AG10803 (cell line): Measurements from ENCODE around the gene CD6.

Experiments used
- DNase-seq: peaks from one replicate; pipeline ENCODE4 v3.0.0; 2010; ENCODE audit warnings: low read depth
- H3K4me3 ChIP-seq: 2 replicates; pipeline ENCODE4 v1.5.1; 2011; ENCODE audit warnings: mild to moderate bottlenecking, low read length, control low read depth
- CTCF ChIP-seq: conservative IDR thresholded peaks from 2 replicates; pipeline ENCODE4 v1.5.1; 2011; ENCODE audit warnings: mild to moderate bottlenecking, low read length, control low read depth, inconsistent platforms

The CD6 gene

GRCh38 chr11:61019037-61019831 lies 47.8 kb downstream of the CD6 start:
- no peak overlapping the region for H3K4me3 ChIP-seq
- DNase-seq = no peak
- no peak for TF ChIP-seq CTCF

- no peak for TF ChIP-seq CTCF
- no peak overlapping the region for H3K4me3 ChIP-seq
- no peak for DNase-seq
Observed at GRCh38 chr11:61019832-61020405, 48.4 kb downstream of the CD6 start.

GRCh38 chr11:61020551-61021235 lies 49.2 kb downstream of the CD6 start:
- DNase-seq = no peak
- no peak overlapping the region for H3K4me3 ChIP-seq

GRCh38 chr11:61021661-61022212 lies 50.3 kb downstream of the CD6 start:
- TF ChIP-seq CTCF = no peak
- DNase-seq = no peak

More at GRCh38 chr11:61020551-61021235, 49.2 kb downstream of the CD6 start:
- no peak for TF ChIP-seq CTCF

GRCh38 chr11:61022311-61023085 lies 51.0 kb downstream of the CD6 start:
- H3K4me3 ChIP-seq = no peak overlapping the region
- DNase-seq = no peak
- TF ChIP-seq CTCF = no peak

More at GRCh38 chr11:61021661-61022212, 50.3 kb downstream of the CD6 start:
- no peak overlapping the region for H3K4me3 ChIP-seq

GRCh38 chr11:61023086-61023965 lies 51.8 kb downstream of the CD6 start:
- H3K4me3 ChIP-seq = no peak overlapping the region
- no peak for DNase-seq
- TF ChIP-seq CTCF = no peak
